ENCODE results near the gene MEGF9. TPM values are rescaled to one million over a fixed set of nuclear protein-coding genes. Genes with fewer than 3 reads are reported as not detected.
"Not testable (repeated sequence)": the region's sequence is repeated elsewhere in the genome, so short reads cannot be mapped to it uniquely, and the experiment has no call there.

The MEGF9 gene
- total RNA-seq, 1 donor from 2014 or later, result 9.0 TPM

DNA sequence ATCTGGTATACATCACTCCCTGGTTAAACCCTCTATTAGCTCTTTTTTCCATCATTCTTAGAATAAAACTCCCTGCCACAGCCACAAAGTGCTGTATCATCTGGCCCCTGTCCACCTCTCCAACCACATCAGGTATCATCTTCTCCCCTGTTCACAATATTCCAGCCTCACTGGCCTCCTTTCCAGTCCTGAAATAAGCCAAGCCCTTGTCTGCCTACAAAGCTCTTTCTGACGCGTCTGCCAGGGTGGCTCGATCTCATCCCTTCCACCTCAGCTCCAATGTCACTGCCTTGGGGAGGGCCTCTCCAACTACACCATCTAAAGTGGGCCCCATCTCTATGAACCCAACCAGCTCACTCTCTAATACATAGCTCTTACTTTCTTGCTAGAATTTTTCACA is 155.8 kb downstream of the MEGF9 start:
- no peak overlapping the region for H3K27ac Mint-ChIP-seq
- peaks cover 14% of the 10 kb centered on the region for H3K4me1 Mint-ChIP-seq
- H3K4me3 Mint-ChIP-seq, result no peak overlapping the region
- H3K36me3 Mint-ChIP-seq (ENCODE audit: low read depth), result peaks cover 63% of the 10 kb centered on the region
- intact Hi-C loops (cut with micrococcal nuclease), result no loop called here
- H3K9me3 Mint-ChIP-seq, result no peaks in the 10 kb centered on the region
- ATAC-seq (ENCODE audit: low read depth) (no peak), DNase-seq (no peak)
- CTCF ChIA-PET, result no interaction called here
- POLR2A ChIA-PET, result no interaction called here
- H3K27me3 Mint-ChIP-seq, result no peaks in the 10 kb centered on the region
- TF ChIP-seq, protein P1, sequence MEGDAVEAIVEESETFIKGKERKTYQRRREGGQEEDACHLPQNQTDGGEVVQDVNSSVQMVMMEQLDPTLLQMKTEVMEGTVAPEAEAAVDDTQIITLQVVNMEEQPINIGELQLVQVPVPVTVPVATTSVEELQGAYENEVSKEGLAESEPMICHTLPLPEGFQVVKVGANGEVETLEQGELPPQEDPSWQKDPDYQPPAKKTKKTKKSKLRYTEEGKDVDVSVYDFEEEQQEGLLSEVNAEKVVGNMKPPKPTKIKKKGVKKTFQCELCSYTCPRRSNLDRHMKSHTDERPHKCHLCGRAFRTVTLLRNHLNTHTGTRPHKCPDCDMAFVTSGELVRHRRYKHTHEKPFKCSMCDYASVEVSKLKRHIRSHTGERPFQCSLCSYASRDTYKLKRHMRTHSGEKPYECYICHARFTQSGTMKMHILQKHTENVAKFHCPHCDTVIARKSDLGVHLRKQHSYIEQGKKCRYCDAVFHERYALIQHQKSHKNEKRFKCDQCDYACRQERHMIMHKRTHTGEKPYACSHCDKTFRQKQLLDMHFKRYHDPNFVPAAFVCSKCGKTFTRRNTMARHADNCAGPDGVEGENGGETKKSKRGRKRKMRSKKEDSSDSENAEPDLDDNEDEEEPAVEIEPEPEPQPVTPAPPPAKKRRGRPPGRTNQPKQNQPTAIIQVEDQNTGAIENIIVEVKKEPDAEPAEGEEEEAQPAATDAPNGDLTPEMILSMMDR (IDR thresholded peaks at IDR 0.05), result no peak

DNA sequence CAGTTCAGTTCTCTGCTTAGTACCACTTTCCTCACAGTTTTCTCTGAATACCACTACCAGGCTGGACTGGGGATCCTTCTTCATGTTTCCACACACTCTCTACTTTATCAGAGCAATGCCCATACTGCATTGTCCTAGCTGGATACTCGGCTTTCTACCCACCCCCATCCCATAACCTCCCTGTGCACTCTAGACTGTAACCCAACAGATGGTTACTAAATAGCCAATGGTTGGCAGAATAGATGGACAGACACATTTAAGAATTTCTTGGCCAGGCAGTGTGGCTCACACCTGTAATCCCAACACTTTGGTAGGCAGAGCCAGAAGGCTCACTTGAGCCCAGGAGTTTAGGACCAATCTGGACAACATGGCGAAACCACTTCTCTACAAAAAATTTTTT is 157.1 kb downstream of the MEGF9 start:
- no peak for DNase-seq
- Mint-ChIP-seq H3K27ac (no peak overlapping the region), H3K27me3 (no peaks in the 10 kb centered on the region), H3K36me3 (ENCODE audit: low read depth) (peaks cover 63% of the 10 kb centered on the region), H3K9me3 (no peaks in the 10 kb centered on the region), H3K4me1 (peaks cover 14% of the 10 kb centered on the region), H3K4me3 (no peak overlapping the region)
- ChIA-PET POLR2A (no interaction called here), CTCF (no interaction called here)
- intact Hi-C loops (cut with micrococcal nuclease), result no loop called here
- no peak for ATAC-seq (ENCODE audit: low read depth)
- TF ChIP-seq, protein P1 (IDR thresholded peaks at IDR 0.05), result no peak

DNA sequence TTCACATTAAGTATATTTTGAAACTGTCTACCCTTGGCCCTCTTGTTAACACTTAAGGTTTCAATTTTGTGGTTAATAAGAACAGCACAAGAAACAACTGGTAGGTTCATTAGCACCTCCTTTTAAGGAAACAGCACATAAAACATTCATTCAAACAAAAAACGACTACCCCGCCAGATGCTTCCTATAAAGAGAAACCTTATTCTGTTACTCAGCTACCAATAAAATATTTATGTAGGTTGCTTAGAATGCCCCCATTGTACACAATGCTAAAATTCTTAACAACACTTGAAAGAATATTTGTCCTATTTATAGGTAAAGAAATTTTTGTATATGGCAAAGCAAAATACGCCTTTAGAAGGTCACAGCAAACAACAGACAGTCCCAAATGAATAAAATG is 157.5 kb downstream of the MEGF9 start:
- no peaks in the 10 kb centered on the region for H3K9me3 Mint-ChIP-seq
- ATAC-seq (ENCODE audit: low read depth) (no peak), DNase-seq (no peak)
- POLR2A ChIA-PET, result no interaction called here
- peaks cover 59% of the 10 kb centered on the region for H3K36me3 Mint-ChIP-seq (ENCODE audit: low read depth)
- intact Hi-C loops (cut with micrococcal nuclease), result no loop called here
- CTCF ChIA-PET, result no interaction called here
- no peak overlapping the region for H3K4me3 Mint-ChIP-seq
- H3K27me3 Mint-ChIP-seq, result no peaks in the 10 kb centered on the region
- no peak overlapping the region for H3K27ac Mint-ChIP-seq
- H3K4me1 Mint-ChIP-seq, result peaks cover 14% of the 10 kb centered on the region
- TF ChIP-seq, protein P1 (IDR thresholded peaks at IDR 0.05), result no peak

DNA sequence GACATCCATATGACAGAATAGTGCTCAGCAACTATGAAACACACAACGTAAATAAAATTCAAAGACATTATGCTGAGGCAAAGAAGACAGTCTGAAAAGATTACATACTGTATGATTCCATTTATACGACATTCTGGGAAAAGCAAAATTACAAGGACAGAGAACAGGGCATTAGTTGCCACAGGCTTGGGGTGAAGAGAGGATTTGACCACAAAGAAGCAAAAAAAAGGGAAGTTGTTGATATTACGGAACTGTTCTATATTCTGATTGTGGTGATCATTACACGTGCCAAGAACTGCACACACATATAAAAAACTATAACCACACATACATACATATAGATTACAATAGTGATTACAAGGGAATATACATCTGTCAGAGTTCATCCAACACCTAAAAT is 158.4 kb downstream of the MEGF9 start:
- ATAC-seq (ENCODE audit: low read depth), result peak; percentile 45
- H3K9me3 Mint-ChIP-seq, result no peaks in the 10 kb centered on the region
- no peak for DNase-seq
- H3K27ac Mint-ChIP-seq, result no peak overlapping the region
- H3K36me3 Mint-ChIP-seq (ENCODE audit: low read depth), result peaks cover 62% of the 10 kb centered on the region
- TF ChIP-seq, protein P1 (IDR thresholded peaks at IDR 0.05), result no peak
- POLR2A ChIA-PET, result no interaction called here
- H3K27me3 Mint-ChIP-seq, result no peaks in the 10 kb centered on the region
- H3K4me3 Mint-ChIP-seq, result no peak overlapping the region
- CTCF ChIA-PET, result no interaction called here
- peaks cover 14% of the 10 kb centered on the region for H3K4me1 Mint-ChIP-seq
- intact Hi-C loops (cut with micrococcal nuclease), result no loop called here

DNA sequence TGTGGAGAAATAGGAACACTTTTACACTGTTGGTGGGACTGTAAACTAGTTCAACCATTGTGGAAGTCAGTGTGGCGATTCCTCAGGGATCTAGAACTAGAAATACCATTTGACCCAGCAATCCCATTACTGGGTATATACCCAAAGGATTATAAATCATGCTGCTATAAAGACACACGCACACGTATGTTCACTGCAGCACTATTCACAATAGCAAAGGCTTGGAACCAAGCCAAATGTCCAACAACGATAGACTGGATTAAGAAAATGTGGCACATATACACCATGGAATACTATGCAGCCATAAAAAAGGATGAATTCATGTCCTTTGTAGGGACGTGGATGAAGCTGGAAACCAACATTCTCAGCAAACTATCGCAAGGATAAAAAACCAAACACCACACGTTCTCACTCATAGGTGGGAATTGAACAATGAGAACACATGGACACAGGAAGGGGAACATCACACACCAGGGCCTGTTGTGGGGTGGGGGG is 162.0 kb downstream of the MEGF9 start:
- H3K27me3 Mint-ChIP-seq; H3K27ac Mint-ChIP-seq; CTCF ChIA-PET; POLR2A ChIA-PET; H3K4me3 Mint-ChIP-seq; ATAC-seq (ENCODE audit: low read depth); intact Hi-C loops (cut with micrococcal nuclease); H3K9me3 Mint-ChIP-seq; DNase-seq: not testable (repeated sequence)
- H3K36me3 Mint-ChIP-seq (ENCODE audit: low read depth), result peaks cover 77% of the 10 kb centered on the region
- peaks cover 11% of the 10 kb centered on the region for H3K4me1 Mint-ChIP-seq

Other genes with a start within 250 kb of the MEGF9 start
- gene CDK5RAP2, start 134.3 kb downstream of the MEGF9 start, total RNA-seq, result 63.9 and 80.0 TPM in 2 replicates
- 70.4 and 77.9 TPM in 2 replicates for gene FBXW2, start 78.9 kb upstream of the MEGF9 start, total RNA-seq
- gene PSMD5, start 128.5 kb upstream of the MEGF9 start, total RNA-seq, result 34.8 and 38.9 TPM in 2 replicates
- 50.2 and 55.3 TPM in 2 replicates for gene PHF19, start 162.7 kb upstream of the MEGF9 start, total RNA-seq
- 115 and 130 TPM in 2 replicates for gene TRAF1, start 212.3 kb upstream of the MEGF9 start, total RNA-seq

Data from activated B cell treated with CpG ODN at 0.5 μM for 24 hours (primary cell).